NB4 (cell line): ENCODE results near the gene NPDC1.

Source experiments
- DNase-seq: peaks from one replicate; pipeline ENCODE4 v3.0.0; 2010; ENCODE audit warnings: low read depth
- H3K4me3 ChIP-seq: one replicate; pipeline ENCODE4 v1.5.1; 2011; ENCODE audit warnings: mild to moderate bottlenecking, low read depth, low read length, moderate library complexity
- CTCF ChIP-seq: IDR thresholded peaks from one replicate; pipeline ENCODE4 v1.5.1; 2012; ENCODE audit warnings: low read depth, low read length
- MAX ChIP-seq: IDR thresholded peaks from 2 replicates; pipeline ENCODE4 v1.6.1; 2011; ENCODE audit warnings: low read depth, low read length
- MYC ChIP-seq: IDR thresholded peaks from 2 replicates; pipeline ENCODE4 v1.6.1; 2011; ENCODE audit warnings: low read depth, low read length
- POLR2A ChIP-seq: IDR thresholded peaks from 2 replicates; pipeline ENCODE4 v1.6.1; 2011; ENCODE audit warnings: mild to moderate bottlenecking; ENCODE audit not compliant: insufficient read length; ENCODE audit errors: extremely low read depth

NPDC1 gene

GRCh38 chr9:137076636-137077009 lies 30.6 kb upstream of the NPDC1 start:
- no peak for DNase-seq
- H3K4me3 ChIP-seq = no peak overlapping the region
- TF ChIP-seq MAX (no peak), CTCF (no peak), POLR2A (no peak)

- H3K4me3 ChIP-seq = no peak overlapping the region
- DNase-seq = peak; percentile 78
- TF ChIP-seq MYC = no peak
- TF ChIP-seq CTCF = no peak
- TF ChIP-seq POLR2A = no peak
- no peak for TF ChIP-seq MAX
Observed at GRCh38 chr9:137075275-137075775, 29.3 kb upstream of the NPDC1 start.

GRCh38 chr9:137074657-137075274 lies 28.8 kb upstream of the NPDC1 start:
- H3K4me3 ChIP-seq = no peak overlapping the region
- peak; percentile 89 for DNase-seq
- TF ChIP-seq CTCF (no peak), MAX (peak; percentile 73), MYC (peak; percentile 78), POLR2A (peak; percentile 25)

- no peak for TF ChIP-seq MYC
- no peak for DNase-seq
- H3K4me3 ChIP-seq = no peak overlapping the region
Observed at GRCh38 chr9:137073992-137074399, 28.0 kb upstream of the NPDC1 start.

GRCh38 chr9:137071282-137071681 lies 25.3 kb upstream of the NPDC1 start:
- no peak for DNase-seq
- H3K4me3 ChIP-seq = peak overlapping the region; percentile 51
- no peak for TF ChIP-seq MYC
- no peak for TF ChIP-seq POLR2A
- TF ChIP-seq MAX = no peak
- no peak for TF ChIP-seq CTCF

GRCh38 chr9:137070906-137071275 lies 24.9 kb upstream of the NPDC1 start:
- H3K4me3 ChIP-seq = peak overlapping the region; percentile 51
- TF ChIP-seq CTCF (no peak), MYC (no peak), MAX (no peak), POLR2A (no peak)
- peak; percentile 88 for DNase-seq
